ENCODE results near the gene SAP30BP.

The SAP30BP gene

GRCh38 chr17:75750661-75751423, 83.7 kb downstream of the SAP30BP start:
- ChIA-PET CTCF (interaction anchor here (0.6 to 10.5 kb wide), 33 partner anchors 10 to 527 kb away, joined by 3 to 341 read pairs (median 6); partner anchors contain the start of genes GALK1, LLGL2, RECQL5 and SAP30BP), POLR2A (interaction anchor here (0.9 to 1.2 kb wide), 2 partner anchors 29 to 104 kb away, joined by 3 read pairs; partner anchors contain the start of gene WBP2)
- Histone ChIP-seq H3K27ac (ENCODE audit: extremely low read depth, low read depth, low read length) (no peak overlapping the region), H3K4me1 (ENCODE audit: control insufficient read depth, insufficient read depth, low read length) (no peaks in the 10 kb centered on the region), H3K36me3 (ENCODE audit: control insufficient read depth in 2 of 2, insufficient read depth in 1 of 2, low read length in 2 of 2) (no peaks in the 10 kb centered on the region), H3K4me3 (ENCODE audit: low read depth, low read length) (no peak overlapping the region), H3K9me3 (ENCODE audit: control insufficient read depth, insufficient read depth, low read depth, low read length) (no peaks in the 10 kb centered on the region)
- TF ChIP-seq ZNF654 (tag by site-specific recombination; IDR thresholded peaks at IDR 0.05; ENCODE audit: low read depth) = no peak
- TF ChIP-seq GLI4 (tag by site-specific recombination; IDR thresholded peaks at IDR 0.05) = peak; percentile 50; the same call in 1 of the 2 replicates

DNA sequence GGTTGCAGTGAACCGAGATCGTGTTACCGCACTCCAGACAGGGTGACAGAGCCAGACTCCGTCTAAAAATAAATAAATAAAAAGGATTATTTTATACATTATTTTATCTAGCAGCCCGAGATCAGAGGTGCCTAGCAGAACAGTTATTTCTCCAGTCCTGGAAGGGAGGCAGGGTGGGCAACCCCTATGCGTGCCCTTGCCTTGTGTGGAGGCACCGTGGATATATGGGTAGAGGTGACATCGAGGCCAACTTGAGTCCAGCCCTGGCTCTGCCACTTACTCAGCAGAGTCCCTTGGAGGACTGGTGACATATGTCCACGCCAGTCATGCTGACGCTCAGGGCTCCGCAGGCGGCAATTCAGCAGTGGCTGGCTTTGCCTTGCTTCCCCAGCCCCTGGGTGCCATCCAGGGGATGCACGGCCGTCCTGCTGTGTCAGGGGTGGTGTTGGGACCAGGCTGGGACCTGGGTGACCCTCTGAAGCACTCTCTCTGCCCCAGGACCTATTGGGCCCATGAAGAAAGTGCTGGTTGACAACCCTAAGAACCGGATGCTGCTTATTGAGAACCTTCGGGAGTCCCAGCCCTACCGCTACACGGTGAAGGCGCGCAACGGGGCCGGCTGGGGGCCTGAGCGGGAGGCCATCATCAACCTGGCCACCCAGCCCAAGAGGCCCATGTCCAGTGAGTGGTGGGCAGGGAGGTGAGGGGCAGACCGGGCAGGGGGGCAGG, 84.7 kb downstream of the SAP30BP start:
- H3K4me1 ChIP-seq (ENCODE audit: control insufficient read depth, insufficient read depth, low read length) = no peaks in the 10 kb centered on the region
- peak; percentile 94 for TF ChIP-seq ZNF449 (tag by site-specific recombination; IDR thresholded peaks at IDR 0.05)
- TF ChIP-seq, protein P1, sequence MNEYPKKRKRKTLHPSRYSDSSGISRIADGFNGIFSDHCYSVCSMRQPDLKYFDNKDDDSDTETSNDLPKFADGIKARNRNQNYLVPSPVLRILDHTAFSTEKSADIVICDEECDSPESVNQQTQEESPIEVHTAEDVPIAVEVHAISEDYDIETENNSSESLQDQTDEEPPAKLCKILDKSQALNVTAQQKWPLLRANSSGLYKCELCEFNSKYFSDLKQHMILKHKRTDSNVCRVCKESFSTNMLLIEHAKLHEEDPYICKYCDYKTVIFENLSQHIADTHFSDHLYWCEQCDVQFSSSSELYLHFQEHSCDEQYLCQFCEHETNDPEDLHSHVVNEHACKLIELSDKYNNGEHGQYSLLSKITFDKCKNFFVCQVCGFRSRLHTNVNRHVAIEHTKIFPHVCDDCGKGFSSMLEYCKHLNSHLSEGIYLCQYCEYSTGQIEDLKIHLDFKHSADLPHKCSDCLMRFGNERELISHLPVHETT (tag by site-specific recombination; IDR thresholded peaks at IDR 0.05) = no peak
- TF ChIP-seq ZNF10 (tag by site-specific recombination; IDR thresholded peaks at IDR 0.05) = 0 out of 2 replicates have a peak, but pooled peaks have one; percentile 47
- ChIA-PET POLR2A (interaction anchor here (1.1 to 1.2 kb wide), 2 partner anchors 10 to 103 kb away, joined by 3 to 4 read pairs; partner anchors contain the start of gene WBP2), CTCF (interaction anchor here (0.8 to 10.5 kb wide), 10 partner anchors 9 to 200 kb away, joined by 3 to 341 read pairs (median 77); partner anchors contain the start of genes GALK1, SMIM5 and UNK)
- H3K9me3 ChIP-seq (ENCODE audit: control insufficient read depth, insufficient read depth, low read depth, low read length) = no peaks in the 10 kb centered on the region
- H3K27ac ChIP-seq (ENCODE audit: extremely low read depth, low read depth, low read length) = no peak overlapping the region
- no peak overlapping the region for H3K4me3 ChIP-seq (ENCODE audit: low read depth, low read length)
- H3K36me3 ChIP-seq (ENCODE audit: control insufficient read depth in 2 of 2, insufficient read depth in 1 of 2, low read length in 2 of 2) = no peaks in the 10 kb centered on the region

DNA sequence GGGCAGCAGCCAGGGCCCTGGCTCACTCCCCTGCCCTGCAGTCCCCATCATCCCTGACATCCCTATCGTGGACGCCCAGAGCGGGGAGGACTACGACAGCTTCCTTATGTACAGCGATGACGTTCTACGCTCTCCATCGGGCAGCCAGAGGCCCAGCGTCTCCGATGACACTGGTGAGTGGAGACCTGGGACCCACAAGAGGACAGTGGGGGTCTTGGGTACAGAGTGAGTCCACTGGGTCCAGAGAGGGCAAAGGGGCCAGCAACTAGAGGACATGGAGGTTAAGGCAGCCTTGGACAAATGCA, 85.2 kb downstream of the SAP30BP start:
- ChIA-PET CTCF (interaction anchor here (0.8 to 10.5 kb wide), 4 partner anchors 9 to 119 kb away, joined by 3 to 341 read pairs (median 86); partner anchors contain the start of genes GALK1 and SMIM5), POLR2A (interaction anchor here (1.1 kb wide), 1 partner anchor 10 kb away, joined by 4 read pairs; no protein-coding TSS in a partner anchor)
- Histone ChIP-seq H3K27ac (ENCODE audit: extremely low read depth, low read depth, low read length) (no peak overlapping the region), H3K4me3 (ENCODE audit: low read depth, low read length) (no peak overlapping the region), H3K36me3 (ENCODE audit: control insufficient read depth in 2 of 2, insufficient read depth in 1 of 2, low read length in 2 of 2) (no peaks in the 10 kb centered on the region), H3K9me3 (ENCODE audit: control insufficient read depth, insufficient read depth, low read depth, low read length) (no peaks in the 10 kb centered on the region), H3K4me1 (ENCODE audit: control insufficient read depth, insufficient read depth, low read length) (no peaks in the 10 kb centered on the region)
- TF ChIP-seq MYNN (tag by site-specific recombination; IDR thresholded peaks at IDR 0.05; ENCODE audit: borderline replicate concordance) (no peak), HOXD13 (CRISPR knock-in tag; IDR thresholded peaks at IDR 0.05; ENCODE audit: borderline replicate concordance) (no peak), TSHZ1 (tag by site-specific recombination; IDR thresholded peaks at IDR 0.05; ENCODE audit: borderline replicate concordance) (no peak), ZNF280D (tag by site-specific recombination; IDR thresholded peaks at IDR 0.05) (no peak)

Measured in HEK293 (cell line).